ENCODE data around the gene CDK18.

The CDK18 gene

GRCh38 chr1:205492774-205493173 lies 11.7 kb upstream of the CDK18 start:
- Histone ChIP-seq H3K36me3 (ENCODE audit: control insufficient read depth in 2 of 2, insufficient read depth in 1 of 2, low read length in 2 of 2) (no peaks in the 10 kb centered on the region), H3K4me3 (ENCODE audit: low read depth, low read length) (no peak overlapping the region), H3K4me1 (ENCODE audit: control insufficient read depth, insufficient read depth, low read length) (peaks cover 16% of the 10 kb centered on the region), H3K9me3 (ENCODE audit: control insufficient read depth, insufficient read depth, low read depth, low read length) (no peaks in the 10 kb centered on the region), H3K27ac (ENCODE audit: extremely low read depth, low read depth, low read length) (no peak overlapping the region; the same call in 1 of the 2 replicates)
- ChIA-PET CTCF (interaction anchor here (0.6 to 19.2 kb wide), 6 partner anchors 6 to 157 kb away, joined by 3 to 459 read pairs (median 18); no protein-coding TSS in a partner anchor), POLR2A (interaction anchor here (0.6 kb wide), 1 partner anchor 133 kb away, joined by 3 read pairs; no protein-coding TSS in a partner anchor)
- 0 out of 2 replicates have a peak, but pooled peaks have one; percentile 37 for TF ChIP-seq ZBTB20 (tag by site-specific recombination; IDR thresholded peaks at IDR 0.05)
- TF ChIP-seq ZBTB48 (tag by site-specific recombination; IDR thresholded peaks at IDR 0.05) = no peak
- TF ChIP-seq ZBTB44 (tag by site-specific recombination; IDR thresholded peaks at IDR 0.05) = no peak
- TF ChIP-seq ZNF280C (tag by site-specific recombination; IDR thresholded peaks at IDR 0.05) = no peak
- no peak for TF ChIP-seq ZNF843 (tag by site-specific recombination; IDR thresholded peaks at IDR 0.05)
- 0 out of 2 replicates have a peak, but pooled peaks have one; percentile 24 for TF ChIP-seq PRDM1 (tag by site-specific recombination; IDR thresholded peaks at IDR 0.05)

GRCh38 chr1:205493241-205494085 lies 11.0 kb upstream of the CDK18 start:
- CTCF ChIA-PET = interaction anchor here (0.6 to 19.2 kb wide), 6 partner anchors 7 to 1058 kb away, joined by 4 to 459 read pairs (median 18); no protein-coding TSS in a partner anchor
- Histone ChIP-seq H3K36me3 (ENCODE audit: control insufficient read depth in 2 of 2, insufficient read depth in 1 of 2, low read length in 2 of 2) (no peaks in the 10 kb centered on the region), H3K4me3 (ENCODE audit: low read depth, low read length) (no peak overlapping the region), H3K9me3 (ENCODE audit: control insufficient read depth, insufficient read depth, low read depth, low read length) (no peaks in the 10 kb centered on the region), H3K4me1 (ENCODE audit: control insufficient read depth, insufficient read depth, low read length) (peaks cover 16% of the 10 kb centered on the region), H3K27ac (ENCODE audit: extremely low read depth, low read depth, low read length) (no peak overlapping the region; the same call in 1 of the 2 replicates)
- POLR2A ChIA-PET = no interaction called here
- TF ChIP-seq ZNF423 (tag by site-specific recombination; IDR thresholded peaks at IDR 0.05) = no peak
- no peak for TF ChIP-seq REST (tag by site-specific recombination; IDR thresholded peaks at IDR 0.05)
- TF ChIP-seq ELK4 (IDR thresholded peaks at IDR 0.05; ENCODE audit: borderline replicate concordance, low read depth, low read length) = no peak
- TF ChIP-seq RBAK (tag by site-specific recombination; IDR thresholded peaks at IDR 0.05) = no peak
- peak; percentile 43 for TF ChIP-seq ZNF335 (tag by site-specific recombination; conservative IDR thresholded peaks at IDR 0.05)
- no peak for TF ChIP-seq ZNF785 (tag by site-specific recombination; IDR thresholded peaks at IDR 0.05)
- TF ChIP-seq ZNF140 (tag by site-specific recombination; IDR thresholded peaks at IDR 0.05) = no peak
- no peak for TF ChIP-seq PRDM6 (tag by site-specific recombination; IDR thresholded peaks at IDR 0.05)
- no peak for TF ChIP-seq SALL2 (tag by site-specific recombination; IDR thresholded peaks at IDR 0.05; ENCODE audit: borderline replicate concordance)
- no peak for TF ChIP-seq ZNF24 (tag by site-specific recombination; IDR thresholded peaks at IDR 0.05)
- no peak for TF ChIP-seq INSM2 (tag by site-specific recombination; IDR thresholded peaks at IDR 0.05)
- TF ChIP-seq ZNF133 (tag by site-specific recombination; IDR thresholded peaks at IDR 0.05) = no peak
- no peak for TF ChIP-seq ZNF155 (tag by site-specific recombination; IDR thresholded peaks at IDR 0.05)
- no peak for TF ChIP-seq ZNF624 (tag by site-specific recombination; IDR thresholded peaks at IDR 0.05)
- TF ChIP-seq ZNF626 (tag by site-specific recombination; IDR thresholded peaks at IDR 0.05) = no peak

Measured in HEK293 (cell line).